OCI-LY1 (cell line): ENCODE data around the gene DIDO1.

ENCODE experiments used
- EZH2 ChIP-seq: fragments of 200-600 bp; sonication (generic), shearing (Covaris generic); IDR thresholded peaks from 2 replicates; pipeline ENCODE4 v1.8.0; 2017; ENCODE audit warnings: borderline replicate concordance, mixed run types, mild to moderate bottlenecking, antibody characterized with exemption, low read length, moderate library complexity, mixed read lengths
- TF ChIP-seq, protein P1 (sequence below): fragments of 200-600 bp; sonication (generic), shearing (Covaris generic); IDR thresholded peaks from 2 replicates; pipeline ENCODE4 v1.5.1; 2017; ENCODE audit warnings: mild to moderate bottlenecking, antibody characterized with exemption, low read length, moderate library complexity, mixed read lengths

- TF ChIP-seq, protein P1, sequence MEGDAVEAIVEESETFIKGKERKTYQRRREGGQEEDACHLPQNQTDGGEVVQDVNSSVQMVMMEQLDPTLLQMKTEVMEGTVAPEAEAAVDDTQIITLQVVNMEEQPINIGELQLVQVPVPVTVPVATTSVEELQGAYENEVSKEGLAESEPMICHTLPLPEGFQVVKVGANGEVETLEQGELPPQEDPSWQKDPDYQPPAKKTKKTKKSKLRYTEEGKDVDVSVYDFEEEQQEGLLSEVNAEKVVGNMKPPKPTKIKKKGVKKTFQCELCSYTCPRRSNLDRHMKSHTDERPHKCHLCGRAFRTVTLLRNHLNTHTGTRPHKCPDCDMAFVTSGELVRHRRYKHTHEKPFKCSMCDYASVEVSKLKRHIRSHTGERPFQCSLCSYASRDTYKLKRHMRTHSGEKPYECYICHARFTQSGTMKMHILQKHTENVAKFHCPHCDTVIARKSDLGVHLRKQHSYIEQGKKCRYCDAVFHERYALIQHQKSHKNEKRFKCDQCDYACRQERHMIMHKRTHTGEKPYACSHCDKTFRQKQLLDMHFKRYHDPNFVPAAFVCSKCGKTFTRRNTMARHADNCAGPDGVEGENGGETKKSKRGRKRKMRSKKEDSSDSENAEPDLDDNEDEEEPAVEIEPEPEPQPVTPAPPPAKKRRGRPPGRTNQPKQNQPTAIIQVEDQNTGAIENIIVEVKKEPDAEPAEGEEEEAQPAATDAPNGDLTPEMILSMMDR: no peak
- no peak for TF ChIP-seq EZH2
These were observed 93.9 kb downstream of the DIDO1 start for GRCh38 chr20:62832212-62832922.
